Esophagus (tissue), 2 donors: ENCODE measurements around the gene CCDC88B. TPM values are rescaled to one million over a fixed set of nuclear protein-coding genes. Genes with fewer than 3 reads are reported as not detected.
"Not testable (repeated sequence)": the region's sequence is repeated elsewhere in the genome, so short reads cannot be mapped to it uniquely, and the experiment has no call there.

Experiments
- H3K27ac ChIP-seq, 2 donors: one replicate each; pipeline ENCODE4 v1.5.1; 2013; ENCODE audit warnings: low read depth in 2 of 2, mild to moderate bottlenecking in 2 of 2, inconsistent platforms in 1 of 2, low read length in 1 of 2, moderate library complexity in 1 of 2
- H3K27me3 ChIP-seq, 2 donors: one replicate each; pipeline ENCODE4 v1.6.1; 2013; ENCODE audit warnings: low read length in 2 of 2, control low read depth in 1 of 2, mild to moderate bottlenecking in 1 of 2; ENCODE audit not compliant: insufficient read depth in 2 of 2, control insufficient read depth in 1 of 2
- H3K36me3 ChIP-seq, 2 donors: one replicate each; pipeline ENCODE4 v1.6.1; 2013; ENCODE audit warnings: low read length in 1 of 2; ENCODE audit not compliant: control insufficient read depth in 2 of 2, insufficient read depth in 2 of 2
- H3K4me1 ChIP-seq, 2 donors: one replicate each; pipeline ENCODE4 v1.6.1; 2013; ENCODE audit warnings: low read length in 1 of 2; ENCODE audit not compliant: control insufficient read depth in 2 of 2, insufficient read depth in 2 of 2
- H3K4me3 ChIP-seq, 2 donors: one replicate each; pipeline ENCODE4 v1.5.1; 2013; ENCODE audit warnings: low read length in 2 of 2, mild to moderate bottlenecking in 2 of 2, low read depth in 1 of 2, moderate library complexity in 1 of 2
- H3K9me3 ChIP-seq, 2 donors: one replicate each; pipeline ENCODE4 v1.6.1; 2013; ENCODE audit warnings: mild to moderate bottlenecking in 2 of 2, low read depth in 1 of 2, low read length in 1 of 2, moderate library complexity in 1 of 2; ENCODE audit not compliant: control insufficient read depth in 2 of 2, insufficient read depth in 1 of 2
- WGBS, 2 donors: extraction: QIAGEN DNeasy Blood & Tissue Kit; methylation state at CpG; one replicate each; pipeline ENCODE4 v1.1.7; 2013; 5-methylcytosine and 5-hydroxymethylcytosine counted together
- polyA plus RNA-seq, 2 donors: library from polyadenylated mRNA; stranded (reverse); fragments of 200-250 nt; gene quantifications; one replicate each; pipeline ENCODE4 v1.2.3, GENCODE V29; 2013
- donor health status: healthy with polysubstance abuse.
- donor health status: Bipolar disorder and iron deficiency.

CCDC88B gene
- polyA plus RNA-seq, 2 donors, result 11.2 to 33.3 TPM

- Histone ChIP-seq H3K4me1 (peaks cover 6 to 22% of the 10 kb centered on the region in 2 donors), H3K27me3 (peaks cover 0 to 6% of the 10 kb centered on the region in 2 donors), H3K27ac (peak overlapping the region; percentile 93 to 99), H3K4me3 (peak overlapping the region; percentile 48 to 53), H3K36me3 (peaks cover 0 to 7% of the 10 kb centered on the region in 2 donors), H3K9me3 (no peaks in the 10 kb centered on the region)
- WGBS, 2 donors, result 0 to 1% methylated on average over 45 to 46 of the region's 46 CpGs
Observed at GRCh38 chr11:64304316-64305072, 35.5 kb upstream of the CCDC88B start.

GRCh38 chr11:64305075-64305690 is 34.8 kb upstream of the CCDC88B start, which contains the start of gene ESRRA:
ESRRA (plus strand) TSS chr11:64305524; CDS start chr11:64307180, 1,656 bp downstream.
- Histone ChIP-seq H3K27ac (peak within 1 kb of the TSS; percentile 94 to 99), H3K27me3 (no peaks in the 10 kb centered on the region), H3K36me3 (peaks cover 0 to 7% of the 10 kb centered on the region in 2 donors), H3K9me3 (no peaks in the 10 kb centered on the region), H3K4me1 (peaks cover 6 to 15% of the 10 kb centered on the region in 2 donors), H3K4me3 (peak within 1 kb of the TSS; percentile 59 to 74)
- 0 to 1% methylated on average over 56 to 81 of the region's 81 CpGs for WGBS, 2 donors

- H3K4me1 ChIP-seq, result peaks cover 6 to 12% of the 10 kb centered on the region in 2 donors
- 0 to 1% methylated on average over 61 to 71 of the region's 71 CpGs for WGBS, 2 donors
- peaks cover 0 to 7% of the 10 kb centered on the region in 2 donors for H3K36me3 ChIP-seq
- H3K9me3 ChIP-seq, result no peaks in the 10 kb centered on the region
- no peaks in the 10 kb centered on the region for H3K27me3 ChIP-seq
- H3K4me3 ChIP-seq, result peak overlapping the region; percentile 59 to 74
- peak overlapping the region; percentile 88 to 94 for H3K27ac ChIP-seq
Observed at GRCh38 chr11:64305691-64306562, 34.1 kb upstream of the CCDC88B start.

GRCh38 chr11:64306563-64306875 is 33.5 kb upstream of the CCDC88B start:
- Histone ChIP-seq H3K27ac (peak overlapping the region; percentile 88 to 94), H3K27me3 (no peaks in the 10 kb centered on the region), H3K4me1 (peaks cover 6 to 17% of the 10 kb centered on the region in 2 donors), H3K9me3 (no peaks in the 10 kb centered on the region), H3K4me3 (peak overlapping the region; percentile 59 to 74), H3K36me3 (peaks cover 0 to 7% of the 10 kb centered on the region in 2 donors)
- WGBS, 2 donors, result 19 to 22% methylated on average over 9 of the region's 9 CpGs

GRCh38 chr11:64306876-64307622 is 33.0 kb upstream of the CCDC88B start:
- 69 to 76% methylated on average over 13 to 15 of the region's 15 CpGs for WGBS, 2 donors
- peak overlapping the region; percentile 59 to 74 for H3K4me3 ChIP-seq
- no peaks in the 10 kb centered on the region for H3K27me3 ChIP-seq
- no peaks in the 10 kb centered on the region for H3K9me3 ChIP-seq
- peaks cover 0 to 7% of the 10 kb centered on the region in 2 donors for H3K36me3 ChIP-seq
- peaks cover 6 to 17% of the 10 kb centered on the region in 2 donors for H3K4me1 ChIP-seq
- H3K27ac ChIP-seq, result peak overlapping the region; percentile 88 to 94

- H3K4me3 ChIP-seq, H3K27ac ChIP-seq, H3K9me3 ChIP-seq, H3K27me3 ChIP-seq: not testable (repeated sequence)
- WGBS, 2 donors, result 82 to 89% methylated on average over 5 of the region's 5 CpGs
- peaks cover 0 to 10% of the 10 kb centered on the region in 2 donors for H3K36me3 ChIP-seq
- peaks cover 6 to 19% of the 10 kb centered on the region in 2 donors for H3K4me1 ChIP-seq
Observed at GRCh38 chr11:64307795-64308194, 32.2 kb upstream of the CCDC88B start.

GRCh38 chr11:64312947-64313346 is 27.1 kb upstream of the CCDC88B start:
- H3K27me3 ChIP-seq, result no peaks in the 10 kb centered on the region

GRCh38 chr11:64313491-64314145 is 26.4 kb upstream of the CCDC88B start:
- H3K4me3 ChIP-seq, result no peak overlapping the region
- H3K27me3 ChIP-seq, result no peaks in the 10 kb centered on the region
- H3K36me3 ChIP-seq, result peaks cover 0 to 21% of the 10 kb centered on the region in 2 donors
- WGBS, 2 donors, result 46 to 54% methylated on average over 18 of the region's 18 CpGs
- H3K4me1 ChIP-seq, result peaks cover 0 to 14% of the 10 kb centered on the region in 2 donors
- H3K27ac ChIP-seq, result peak overlapping the region; percentile 37 to 71
- no peaks in the 10 kb centered on the region for H3K9me3 ChIP-seq

More at GRCh38 chr11:64312947-64313346, 27.1 kb upstream of the CCDC88B start:
- WGBS, 2 donors, result 62 to 70% methylated on average over 10 of the region's 10 CpGs
- Histone ChIP-seq H3K27ac (peak overlapping the region; percentile 37 to 71), H3K4me3 (no peak overlapping the region), H3K9me3 (no peaks in the 10 kb centered on the region), H3K4me1 (peaks cover 0 to 14% of the 10 kb centered on the region in 2 donors), H3K36me3 (peaks cover 0 to 21% of the 10 kb centered on the region in 2 donors)
